ENCODE results near the gene HSCB.
"Not testable (repeated sequence)": the region's sequence is repeated elsewhere in the genome, so short reads cannot be mapped to it uniquely, and the experiment has no call there.

HSCB gene

DNA sequence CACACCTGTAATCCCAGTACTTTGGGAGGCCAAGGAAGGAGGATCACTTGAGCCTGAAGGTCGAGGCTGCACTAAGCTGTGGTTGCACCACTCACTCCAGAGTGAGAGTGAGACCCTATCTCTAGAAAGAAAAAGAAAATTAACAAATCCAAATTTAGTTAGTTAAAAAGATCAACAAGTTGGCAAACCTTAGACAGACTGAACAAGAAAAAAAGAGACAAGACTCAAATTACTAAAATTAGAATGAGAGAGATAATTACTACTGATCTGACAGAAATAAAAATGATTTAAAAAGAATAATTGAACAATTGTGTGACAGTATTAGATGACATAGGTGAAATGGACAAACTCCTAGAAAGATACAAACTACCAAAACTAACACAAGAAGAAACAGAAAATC is 13.8 kb upstream of the HSCB start:
- no peak overlapping the region for H3K4me3 ChIP-seq
- no peak for TF ChIP-seq CTCF (IDR thresholded peaks at IDR 0.05)
- no peak overlapping the region for H3K27ac ChIP-seq
- DNase-seq (ENCODE audit: low spot score), result no peak

GRCh38 chr22:28728621-28729313 is 13.1 kb upstream of the HSCB start:
- DNase-seq (ENCODE audit: low spot score), result no peak
- Histone ChIP-seq H3K4me3 (no peak overlapping the region), H3K27ac (no peak overlapping the region)
- no peak for TF ChIP-seq CTCF (IDR thresholded peaks at IDR 0.05)

DNA sequence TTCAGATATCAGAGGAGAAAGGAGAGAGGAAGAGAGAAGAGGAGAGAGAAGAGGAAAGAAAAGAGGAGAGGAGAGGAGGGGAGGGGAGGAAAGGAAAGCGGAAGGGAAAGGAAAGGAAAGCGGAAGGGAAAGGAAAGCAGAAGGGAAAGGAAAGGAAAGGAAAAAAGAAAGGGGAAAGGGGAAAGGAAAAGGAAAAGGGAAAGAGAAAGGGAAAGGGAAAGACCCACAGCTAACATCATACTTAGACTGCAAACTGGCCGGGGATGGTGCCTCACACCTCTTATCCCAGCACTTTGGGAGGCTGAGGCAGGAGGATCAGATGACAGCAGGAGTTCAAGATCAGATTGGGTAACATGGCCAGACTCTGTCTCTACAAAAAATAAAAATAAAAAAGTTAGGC is 11.7 kb upstream of the HSCB start:
- Histone ChIP-seq H3K4me3 (no peak overlapping the region), H3K27ac (no peak overlapping the region)
- TF ChIP-seq CTCF (IDR thresholded peaks at IDR 0.05), result no peak
- DNase-seq (ENCODE audit: low spot score), result no peak

- DNase-seq (ENCODE audit: low spot score), result no peak
- Histone ChIP-seq H3K4me3 (no peak overlapping the region), H3K27ac (no peak overlapping the region)
- no peak for TF ChIP-seq CTCF (IDR thresholded peaks at IDR 0.05)
Measured at GRCh38 chr22:28734393-28734792, 7.4 kb upstream of the HSCB start.

- Histone ChIP-seq H3K4me3 (no peak overlapping the region), H3K27ac (no peak overlapping the region)
- DNase-seq (ENCODE audit: low spot score), result no peak
- TF ChIP-seq CTCF (IDR thresholded peaks at IDR 0.05), result no peak
Measured at GRCh38 chr22:28736301-28737155, 5.3 kb upstream of the HSCB start.

DNA sequence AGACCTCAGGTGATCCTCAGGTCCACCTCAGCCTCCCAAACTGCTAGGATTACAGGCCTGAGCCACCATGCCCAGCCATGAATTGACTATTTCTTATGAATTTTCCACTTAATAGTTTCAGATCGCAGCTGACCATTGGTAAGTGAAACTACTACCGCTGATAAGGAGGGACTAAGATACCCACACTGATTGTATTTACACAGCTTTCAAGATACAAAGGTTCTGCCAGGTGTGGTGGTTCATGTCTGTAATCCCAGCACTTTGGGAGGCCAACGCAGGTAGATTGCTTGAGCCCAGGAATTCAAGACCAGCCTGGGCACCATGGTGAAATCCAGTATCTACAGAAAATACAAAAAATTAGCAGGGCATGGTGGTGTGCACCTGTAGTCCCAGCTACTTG is 4.1 kb upstream of the HSCB start:
- DNase-seq (ENCODE audit: low spot score), result no peak
- TF ChIP-seq CTCF (IDR thresholded peaks at IDR 0.05), result no peak

DNA sequence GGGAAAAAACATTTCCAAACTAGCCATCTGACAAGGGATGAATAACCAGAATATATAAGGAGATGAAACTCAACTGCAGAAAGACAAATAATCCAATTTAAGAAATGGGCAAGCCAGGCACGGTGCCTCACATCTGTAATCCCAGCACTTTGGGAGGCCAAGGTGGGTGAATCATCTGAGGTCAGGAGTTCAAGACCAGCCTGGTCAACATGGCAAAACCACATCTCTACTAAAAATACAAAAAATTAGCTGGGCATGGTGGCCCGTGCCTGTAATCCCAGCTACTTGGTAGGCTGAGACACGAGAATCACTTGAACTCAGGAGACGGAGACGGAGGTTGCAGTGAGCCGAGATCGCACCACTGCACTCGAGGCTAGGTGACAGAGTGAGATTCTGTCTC is 3.0 kb upstream of the HSCB start:
- not testable (repeated sequence) for H3K27ac ChIP-seq; DNase-seq (ENCODE audit: low spot score)

More for the DNA sequence above, 4.1 kb upstream of the HSCB start:
- Histone ChIP-seq H3K27ac (no peak overlapping the region), H3K4me3 (no peak overlapping the region)

More for the DNA sequence above, 3.0 kb upstream of the HSCB start:
- H3K4me3 ChIP-seq, result not testable (repeated sequence)

Data from coronary artery (tissue), 2 donors.